Posterior vena cava (tissue), 2 donors: Measurements from ENCODE around the gene SLC25A10. TPM values are rescaled to one million over a fixed set of nuclear protein-coding genes. Genes with fewer than 3 reads are reported as not detected.

Source experiments
- DNase-seq: peaks from one replicate; pipeline ENCODE4 v3.0.0-alpha.2; 2020; ENCODE audit warnings: low spot score
- intact Hi-C, 2 donors: fragments of 100-400 bp; cut with DNase I; formaldehyde crosslinking; loops; one replicate each; pipeline versions ENCODE4 v1.14.1 to v1.14.2; 2022 to 2023
- total RNA-seq, 2 donors: library from RNA; stranded (reverse); fragmentation: NEBNext Ultra II Directional; extraction: Animal tissue kit (Norgen Biotek cat#: 25700); gene quantifications; one replicate each; pipeline ENCODE4 v1.2.1, GENCODE V29; 2021
- donor health status: DM: yes; HTN: yes; CAD: no.
- donor health status: DM: yes; HTN: yes; CAD: no.

SLC25A10 gene
- total RNA-seq, 2 donors from 2014 or later: 1.9 to 2.3 TPM

DNA sequence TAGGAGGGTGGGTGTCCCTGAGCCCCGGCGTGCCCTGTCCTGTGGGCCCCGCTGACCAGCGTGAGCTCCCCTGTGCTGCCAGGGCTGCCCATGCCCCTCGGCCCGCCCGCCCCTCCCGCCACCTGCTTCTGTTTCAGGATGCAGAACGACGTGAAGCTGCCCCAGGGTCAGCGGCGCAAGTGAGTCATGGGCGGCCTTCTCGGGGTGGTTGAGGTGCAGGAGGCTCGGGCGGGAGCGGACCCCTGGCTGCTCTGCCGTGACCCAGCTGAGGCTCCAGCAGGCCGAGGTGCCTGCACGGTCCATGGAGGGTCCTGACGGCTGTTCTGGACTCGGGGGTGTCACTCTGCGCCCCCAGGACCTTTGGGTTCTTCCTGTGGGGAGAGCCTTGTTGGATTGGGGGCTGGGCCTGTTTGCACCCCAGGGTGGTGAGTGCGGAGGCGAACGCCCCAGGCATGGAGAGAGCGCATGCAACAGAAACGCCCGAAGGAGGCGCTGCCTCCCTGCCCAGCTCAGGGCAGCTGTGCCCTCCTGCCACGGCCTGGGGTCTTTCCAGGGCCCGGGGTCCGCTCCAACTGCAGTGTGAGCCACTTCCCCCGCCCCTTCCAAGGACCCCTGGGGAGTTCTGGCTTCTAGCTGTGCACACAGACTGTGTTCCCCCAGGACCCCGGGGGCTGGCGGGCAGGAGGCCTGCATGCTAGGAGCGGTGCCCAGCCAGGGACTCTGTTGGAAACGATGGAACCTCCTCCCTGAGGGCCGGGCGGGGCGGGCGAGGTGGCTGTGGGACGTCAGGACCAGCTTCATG, 4.0 kb downstream of the SLC25A10 start:
- intact Hi-C loops: no loop called here
- DNase-seq: no peak

DNA sequence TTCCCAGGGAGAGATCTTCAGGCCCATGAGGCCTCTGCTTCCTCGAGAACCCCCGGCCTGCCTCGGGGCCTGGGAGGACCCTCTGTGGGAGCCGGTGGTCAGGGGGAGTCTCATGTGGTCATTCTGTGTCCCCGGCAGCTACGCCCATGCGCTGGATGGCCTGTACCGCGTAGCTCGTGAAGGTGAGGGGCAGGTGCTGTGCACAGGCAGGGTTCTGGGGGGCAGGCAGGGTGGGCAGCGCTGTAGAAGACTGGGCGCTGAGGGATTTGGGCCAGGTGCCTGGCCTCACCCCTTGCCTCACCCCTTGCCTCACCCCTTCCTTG, 4.6 kb downstream of the SLC25A10 start:
- intact Hi-C loops: no loop called here
- DNase-seq: no peak

DNA sequence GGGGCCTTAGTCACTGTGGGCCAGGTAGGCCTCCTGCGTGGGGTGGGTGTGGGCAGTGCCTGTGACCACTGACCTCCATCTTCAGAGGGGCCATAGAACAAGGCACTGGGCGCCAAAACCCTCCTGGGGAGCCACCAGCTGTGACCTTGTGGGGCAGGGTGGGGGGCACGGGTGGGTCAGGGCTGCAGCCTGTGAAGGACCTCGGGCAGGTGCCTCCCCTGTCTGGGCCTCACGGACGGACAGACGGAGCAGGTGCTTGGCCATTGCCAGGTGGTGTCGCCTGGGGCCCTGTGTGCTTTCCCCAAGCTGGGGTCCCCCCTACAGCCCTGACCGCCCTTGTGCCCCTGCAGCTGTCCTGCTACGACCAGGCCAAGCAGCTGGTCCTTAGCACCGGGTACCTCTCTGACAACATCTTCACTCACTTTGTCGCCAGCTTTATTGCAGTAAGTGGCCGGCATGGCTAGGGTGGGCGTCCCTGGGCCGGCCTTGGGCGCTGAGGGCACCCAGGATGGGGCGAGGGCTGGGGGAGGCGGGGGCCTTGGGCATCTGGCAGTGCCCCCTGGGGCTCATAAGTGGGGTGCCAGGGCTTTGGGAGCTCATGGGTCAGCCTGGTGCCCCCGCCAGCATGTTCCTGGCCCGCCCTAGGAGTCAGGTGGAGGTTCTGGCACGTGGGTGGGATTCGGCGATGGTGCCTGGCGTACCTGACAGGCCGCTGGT, 5.1 kb downstream of the SLC25A10 start:
- DNase-seq: no peak
- intact Hi-C loops: no loop called here

DNA sequence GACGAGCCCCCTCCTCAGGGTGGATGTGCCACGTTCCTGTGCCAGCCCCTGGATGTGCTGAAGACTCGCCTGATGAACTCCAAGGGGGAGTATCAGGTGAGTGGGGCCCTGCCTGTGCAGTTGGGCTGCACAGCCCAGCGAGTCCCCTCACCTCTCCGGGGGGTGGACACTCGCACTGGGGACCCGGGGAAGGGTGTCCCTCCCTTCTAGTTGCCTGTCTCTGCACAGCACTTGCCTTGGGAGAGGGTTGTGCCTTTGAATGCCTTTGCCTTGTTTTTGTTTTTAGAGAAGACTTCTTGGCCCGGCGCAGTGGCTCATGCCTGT, 5.6 kb downstream of the SLC25A10 start:
- DNase-seq: no peak
- intact Hi-C loops: no loop called here

- DNase-seq: no peak
- intact Hi-C loops: no loop called here
Observed at GRCh38 chr17:81719410-81720266, 7.6 kb downstream of the SLC25A10 start.

GRCh38 chr17:81720267-81721071, 8.4 kb downstream of the SLC25A10 start:
- intact Hi-C loops: no loop called here
- DNase-seq: no peak

DNA sequence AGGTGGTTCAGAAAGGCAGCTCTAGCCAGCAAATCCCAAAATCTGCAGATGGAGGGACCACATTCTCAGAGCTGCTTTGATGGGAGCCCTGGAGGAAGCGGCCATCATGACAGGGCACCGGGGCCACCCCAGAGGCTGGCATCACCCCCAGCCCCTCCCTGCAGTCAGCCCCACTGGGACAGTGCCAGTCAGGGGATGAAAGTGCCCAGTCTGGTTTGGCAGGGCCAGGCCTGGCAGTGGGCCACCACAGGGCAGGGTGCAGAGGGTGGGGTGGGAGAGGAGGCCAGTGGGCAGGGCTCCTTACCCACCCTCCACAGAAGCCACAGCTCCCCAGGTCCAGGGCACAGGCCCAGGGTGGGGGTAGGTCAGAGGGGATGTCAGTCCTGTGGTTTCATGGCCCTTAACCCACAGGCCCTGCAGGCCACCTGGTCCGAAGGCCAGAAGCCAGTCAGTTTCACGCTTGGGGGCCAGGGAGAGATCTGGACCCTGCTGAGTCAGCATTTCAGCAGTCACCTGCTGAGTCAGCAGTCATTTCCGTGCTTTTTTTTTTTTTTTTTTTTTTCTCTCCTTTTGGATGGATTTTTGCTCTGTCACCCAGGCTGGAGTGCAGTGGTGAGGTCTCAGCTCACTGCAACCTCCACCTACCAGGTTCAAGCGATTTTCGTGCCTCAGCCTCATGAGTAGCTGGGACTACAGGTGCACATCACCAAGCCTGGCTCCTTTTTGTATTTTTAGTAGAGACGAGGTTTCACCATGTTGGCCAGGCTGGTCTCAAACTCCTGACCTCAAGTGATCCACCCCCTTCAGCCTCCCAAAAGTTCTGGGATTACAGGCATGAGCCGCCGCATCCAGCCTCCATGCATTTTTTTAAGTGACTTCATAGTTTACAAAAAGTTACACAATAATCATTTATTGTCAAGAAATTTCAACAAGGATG, 10.4 kb downstream of the SLC25A10 start:
- no peak for DNase-seq

DNA sequence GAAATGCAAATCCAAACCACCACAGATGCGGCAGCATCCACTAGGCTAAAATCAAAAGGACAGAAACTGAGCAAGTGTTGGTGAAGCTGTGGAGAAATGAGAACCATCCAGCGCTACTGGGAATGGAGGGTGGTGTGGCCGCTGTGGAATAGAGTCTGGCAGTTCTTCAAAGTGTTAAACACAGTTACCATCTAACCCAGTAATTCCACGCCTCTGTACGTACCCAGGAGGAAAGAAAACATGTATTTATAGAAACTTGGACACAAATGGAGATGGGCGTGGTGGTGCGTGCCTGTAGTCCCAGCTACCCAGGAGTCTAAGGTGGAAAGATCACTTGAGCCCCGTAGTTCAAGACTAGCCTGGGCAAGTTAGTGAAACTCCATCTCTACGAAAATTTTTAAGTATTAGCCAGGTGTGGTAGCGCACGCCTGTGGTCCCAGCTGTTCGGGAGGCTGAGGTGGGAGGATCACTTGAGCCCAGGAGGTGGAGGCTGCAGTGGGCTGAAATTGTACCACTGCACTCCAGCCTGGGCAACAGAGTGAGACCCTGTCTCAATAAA, 11.6 kb downstream of the SLC25A10 start:
- DNase-seq: no peak
- intact Hi-C loops: no loop called here

More for the DNA sequence above, 10.4 kb downstream of the SLC25A10 start:
- intact Hi-C loops: no loop called here

GRCh38 chr17:81725439-81725838, 13.4 kb downstream of the SLC25A10 start:
- no peak for DNase-seq
- intact Hi-C loops: no loop called here

GRCh38 chr17:81726004-81726403, 13.9 kb downstream of the SLC25A10 start:
- intact Hi-C loops: no loop called here

DNA sequence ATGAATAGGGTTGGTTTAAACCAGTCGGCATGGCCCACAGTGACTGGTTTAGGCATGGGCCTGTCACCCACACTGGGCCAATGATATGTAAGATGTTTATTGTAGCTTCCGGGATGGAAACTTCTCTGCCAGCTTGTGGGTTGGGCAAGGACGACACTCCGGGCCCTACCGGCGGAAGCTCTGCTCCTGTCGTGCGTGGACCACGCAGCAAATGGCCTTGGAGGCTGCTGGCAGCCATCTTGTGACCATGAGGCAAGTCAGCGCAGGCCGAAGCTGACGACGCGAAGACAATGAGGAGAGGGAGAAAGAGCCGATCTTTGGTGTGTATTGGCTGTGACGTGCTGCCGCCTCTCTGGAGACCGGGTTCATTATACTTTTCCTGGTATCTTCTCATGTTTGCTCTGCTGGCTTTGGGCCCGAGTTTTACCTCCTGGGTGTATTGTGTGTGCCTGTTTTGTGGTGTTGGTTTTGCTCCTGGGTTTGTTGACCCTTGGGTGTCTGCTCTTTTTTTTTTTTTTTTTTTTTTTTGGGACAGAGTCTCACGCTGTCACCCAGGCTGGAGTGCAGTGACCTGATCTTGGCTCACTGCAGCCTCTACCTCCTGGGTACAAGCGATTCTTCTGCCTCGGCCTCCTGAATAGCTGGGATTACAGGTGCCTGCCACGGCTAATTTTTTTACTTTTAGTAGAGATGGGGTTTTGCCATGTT, 15.4 kb downstream of the SLC25A10 start:
- DNase-seq: no peak
- intact Hi-C loops: no loop called here

More at GRCh38 chr17:81726004-81726403, 13.9 kb downstream of the SLC25A10 start:
- DNase-seq: no peak

DNA sequence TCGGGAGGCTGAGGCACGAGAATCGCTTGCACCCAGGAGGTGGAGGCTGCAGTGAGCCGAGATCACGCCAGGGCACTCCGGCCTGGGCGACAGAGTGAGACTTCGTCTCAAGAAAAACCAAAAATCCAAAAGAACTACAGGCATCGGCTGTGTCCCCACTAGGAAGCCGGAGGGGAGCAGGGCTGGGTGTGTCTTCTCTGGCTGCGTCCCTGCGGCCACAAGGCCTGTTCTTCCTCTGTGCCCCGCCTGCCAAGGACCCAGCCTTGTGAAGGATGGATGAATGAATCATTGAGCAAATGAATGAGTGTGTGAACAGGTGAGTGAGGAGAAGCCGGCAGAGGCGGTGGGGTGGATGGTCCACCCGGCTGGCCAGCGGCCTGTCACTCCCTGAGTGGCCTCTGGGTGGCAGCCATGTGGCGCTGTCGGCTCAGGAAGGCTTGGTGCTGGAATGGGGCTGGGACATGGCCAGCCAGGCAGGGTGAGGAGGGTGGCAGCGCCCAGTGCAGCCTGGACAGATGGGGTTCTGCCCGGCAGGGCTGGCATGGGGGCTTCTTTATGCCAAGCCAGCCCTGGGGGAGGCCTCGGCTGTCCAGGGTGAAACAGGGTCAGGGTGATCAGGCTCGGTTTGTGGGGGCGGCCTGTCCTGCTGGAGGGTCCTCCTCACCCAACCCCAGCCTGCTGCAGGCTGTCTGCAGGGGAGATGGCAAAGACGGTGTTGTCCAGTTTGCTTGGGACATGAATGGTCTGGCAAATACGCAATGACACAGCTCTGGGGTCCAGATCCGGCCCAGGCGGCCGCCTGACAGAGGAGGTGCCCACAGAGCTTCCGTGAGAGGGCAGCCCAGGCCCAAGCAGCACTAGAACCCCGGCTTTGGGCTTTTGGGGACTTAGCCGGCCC, 21.7 kb downstream of the SLC25A10 start:
- DNase-seq: peak; percentile 94
- intact Hi-C loops: no loop called here

GRCh38 chr17:81734405-81735263, 22.6 kb downstream of the SLC25A10 start:
- DNase-seq: no peak
- intact Hi-C loops: no loop called here

GRCh38 chr17:81735264-81736102, 23.4 kb downstream of the SLC25A10 start:
- no peak for DNase-seq
- intact Hi-C loops: no loop called here
